Frontal cortex (tissue), 4 donors: ENCODE data around the gene ASXL3. TPM values are rescaled to one million over a fixed set of nuclear protein-coding genes. Genes with fewer than 3 reads are reported as not detected.

Experiments used
- DNase-seq, 2 donors: peaks; one replicate each; pipeline ENCODE4 v3.0.0; 2012; ENCODE audit warnings: low spot score in 2 of 2
- FAIRE-seq: peaks from 2 replicates; lab custom pipeline; 2012; peaks lifted over from hg19 to GRCh38; lab: Jason Lieb, UNC
- total RNA-seq: library from RNA; depleted of rRNA; stranded (reverse); fragments of >200 nt; gene quantifications from one replicate; pipeline ENCODE4 v1.2.3, GENCODE V29; 2014
- donor health status: control.
- donor health status: control.
- donor health status: control.

ASXL3 gene
- total RNA-seq, 1 donor from 2014 or later: 87.2 TPM

DNA sequence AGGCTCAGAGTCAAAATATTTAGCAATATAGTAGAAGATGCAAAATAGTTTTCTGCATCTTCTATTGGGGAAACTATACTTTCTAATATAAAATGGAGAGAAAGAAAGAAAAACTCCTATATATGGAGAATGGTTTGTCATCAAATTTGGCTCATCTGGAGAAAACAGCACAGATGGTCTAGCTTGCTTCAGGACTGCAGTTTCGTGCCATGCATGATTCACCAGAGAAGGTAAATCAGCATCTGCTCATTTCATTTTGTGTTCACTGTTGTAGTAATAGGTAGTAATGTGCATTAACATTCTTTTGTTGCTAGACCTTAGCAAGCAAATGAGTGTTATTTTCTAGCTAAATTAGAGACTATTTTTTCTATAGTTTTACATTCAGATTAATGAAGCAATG, 179.0 kb downstream of the ASXL3 start:
- DNase-seq: no peak

DNA sequence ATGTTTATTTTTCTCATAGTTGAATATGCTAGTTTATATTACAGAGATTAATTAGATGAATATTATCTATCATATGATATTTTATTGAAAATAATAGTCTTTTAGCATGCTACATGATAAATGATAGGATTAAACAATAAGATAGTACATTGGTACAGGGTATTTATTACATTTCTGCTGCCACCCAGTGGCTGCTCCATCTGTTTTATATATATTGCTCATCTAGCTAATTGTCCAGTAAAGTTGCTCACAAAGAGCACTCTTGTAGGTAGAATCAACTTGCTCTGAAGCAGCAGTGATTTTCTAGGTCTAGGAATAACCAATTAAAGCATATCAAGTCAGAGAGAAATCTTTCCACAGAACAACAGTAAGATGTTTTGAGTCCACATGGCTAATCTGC, 183.3 kb downstream of the ASXL3 start:
- DNase-seq (no peak), FAIRE-seq (peak; percentile 72)

More for the DNA sequence above, 179.0 kb downstream of the ASXL3 start:
- no peak for FAIRE-seq

DNA sequence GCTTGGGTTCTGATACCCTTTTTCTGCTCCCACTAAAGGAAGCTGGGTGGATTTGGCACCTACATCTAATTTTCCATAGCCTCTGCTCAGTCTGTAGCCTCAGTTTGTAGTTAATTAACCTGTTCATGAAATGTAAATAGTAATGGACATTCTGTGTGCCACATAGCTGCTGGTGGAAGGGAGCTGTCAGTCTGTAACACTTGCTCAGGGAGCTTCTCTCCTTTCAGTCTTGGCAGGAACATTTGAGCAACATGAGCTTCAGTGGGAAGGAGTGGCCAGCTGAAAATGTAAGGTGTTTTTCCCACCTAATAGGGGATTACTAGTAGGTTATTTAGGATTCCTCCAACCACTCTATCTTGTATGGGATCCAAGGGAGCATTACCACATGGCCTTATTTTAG, 203.4 kb downstream of the ASXL3 start:
- no peak for FAIRE-seq
- DNase-seq: no peak

Other genes with a start within 250 kb of the ASXL3 start
- 2.9 TPM for gene CCDC178, start 137.5 kb upstream of the ASXL3 start, total RNA-seq